Measurements from ENCODE around the gene LRRK1.

GRCh38 chr15:101058735-101059134, 139.6 kb downstream of the LRRK1 start:
- TF ChIP-seq CTCF (IDR thresholded peaks at IDR 0.05) (no peak), POLR2A (IDR thresholded peaks at IDR 0.05) (no peak), POLR2AphosphoS5 (IDR thresholded peaks at IDR 0.05; ENCODE audit: insufficient read depth in 1 of 2, low read depth in 1 of 2) (no peak)
